K562 (cell line): Measurements from ENCODE around the gene VPS33A. TPM values are rescaled to one million over a fixed set of nuclear protein-coding genes. Genes with fewer than 3 reads are reported as not detected.

ENCODE experiments used
- ATAC-seq: fragments of 200-7000 bp; cut with Tn5 transposase; 3 replicates; pipeline ENCODE4 v1.9.1; 2020; ENCODE audit warnings: moderate library complexity
- BruUV-seq: library from RNA; stranded (reverse); fragments of 400-500 nt; replicated peaks from 2 replicates; lab custom pipeline; 2021; lab: Mats Ljungman, UMichigan
- CTCF ChIA-PET: fragments of 300-600 bp; formaldehyde crosslinking; extraction: SDS; loops from one replicate; lab custom pipeline; 2021; ENCODE audit warnings: low intra/inter-chr PET ratio; lab: Yijun Ruan, JAX
- POLR2A ChIA-PET: fragments of 300-600, 350-650 bp; sonication (Branson Sonifier 250); formaldehyde crosslinking; extraction: SDS; loops from one replicate; lab custom pipeline; 2021; ENCODE audit warnings: antibody characterized with exemption, inconsistent platforms; lab: Yijun Ruan, JAX
- DNase-seq, 4 experiments: peaks; one replicate each; pipeline versions ENCODE4 v3.0.0 to v3.0.0-alpha.2; 2011 to 2018; ENCODE audit warnings: low spot score in 3 of 4, mixed read lengths in 3 of 4; ENCODE audit errors: extremely low read depth in 1 of 4
- FAIRE-seq: peaks from 2 replicates; lab custom pipeline; 2011; peaks lifted over from hg19 to GRCh38; lab: Jason Lieb, UNC
- H2AFZ ChIP-seq: 2 replicates; pipeline ENCODE4 v1.6.0; 2011; ENCODE audit warnings: low read depth, low read length, control low read depth, inconsistent platforms
- H3K27ac ChIP-seq: fragments of 200-600 bp; 3 replicates; pipeline ENCODE4 v1.8.0; 2011; ENCODE audit warnings: low read depth, mild to moderate bottlenecking, control low read depth, inconsistent platforms, low read length, moderate library complexity, mixed read lengths; ENCODE audit errors: extremely low read depth
- H3K27me3 ChIP-seq, 2 experiments: fragments of 300-600 bp in 1 of 2; 2 replicates in 1 of 2; 3 replicates in 1 of 2; pipeline versions ENCODE4 v1.6.0 to v1.8.0; 2011; ENCODE audit warnings: inconsistent platforms in 2 of 2, low read length in 2 of 2, mild to moderate bottlenecking in 1 of 2, mixed read lengths in 1 of 2, moderate library complexity in 1 of 2; ENCODE audit not compliant: control insufficient read depth in 2 of 2, insufficient read depth in 2 of 2
- H3K36me3 ChIP-seq: fragments of 300-600 bp; 3 replicates; pipeline ENCODE4 v1.8.0; 2011; ENCODE audit warnings: mild to moderate bottlenecking, low read length, inconsistent platforms; ENCODE audit not compliant: control insufficient read depth, insufficient read depth
- H3K4me1 ChIP-seq, 2 experiments: fragments of 200-600 bp in 1 of 2; replicated peaks in 1 of 2; 2 replicates in 1 of 2; 3 replicates in 1 of 2; pipeline versions ENCODE4 v1.5.1 to v1.8.0; 2011; ENCODE audit warnings: inconsistent platforms in 2 of 2, low read length in 2 of 2, mild to moderate bottlenecking in 1 of 2, mixed read lengths in 1 of 2, moderate library complexity in 1 of 2; ENCODE audit not compliant: control insufficient read depth in 2 of 2, insufficient read depth in 2 of 2
- H3K4me2 ChIP-seq: 2 replicates; pipeline ENCODE4 v1.6.1; 2011; ENCODE audit warnings: low read length, control low read depth, inconsistent platforms, mixed read lengths; ENCODE audit not compliant: insufficient read depth
- H3K4me3 ChIP-seq: fragments of 200-600 bp; sonication (generic), shearing (Covaris generic); 2 replicates; pipeline ENCODE4 v1.5.1; 2016; ENCODE audit warnings: control low read depth, inconsistent platforms
- H3K79me2 ChIP-seq: fragments of 200-600 bp; 3 replicates; pipeline ENCODE4 v1.8.0; 2011; ENCODE audit warnings: low read length, inconsistent platforms; ENCODE audit not compliant: control insufficient read depth, insufficient read depth
- H3K9ac ChIP-seq, 2 experiments: 2 replicates each; pipeline versions ENCODE4 v1.6.0 to v1.6.1; 2011; ENCODE audit warnings: low read depth in 2 of 2, low read length in 2 of 2, control low read depth in 1 of 2, inconsistent platforms in 1 of 2, mild to moderate bottlenecking in 1 of 2, mixed read lengths in 1 of 2; ENCODE audit not compliant: insufficient read depth in 1 of 2
- H3K9me1 ChIP-seq: one replicate; pipeline ENCODE4 v1.6.0; 2011; ENCODE audit warnings: inconsistent platforms, mild to moderate bottlenecking, low read length, moderate library complexity; ENCODE audit not compliant: control insufficient read depth, insufficient read depth
- H3K9me3 ChIP-seq: replicated peaks from 2 replicates; pipeline ENCODE4 v1.5.1; 2011; ENCODE audit warnings: low read depth, low read length, inconsistent platforms; ENCODE audit not compliant: control insufficient read depth, insufficient read depth
- H4K20me1 ChIP-seq: replicated peaks from 2 replicates; pipeline ENCODE4 v1.6.1; 2011; ENCODE audit warnings: low read length, inconsistent platforms, mixed read lengths; ENCODE audit not compliant: control insufficient read depth, insufficient read depth
- ATF4 ChIP-seq: fragments of 450-650 bp; formaldehyde crosslinking; IDR thresholded peaks from 2 replicates; pipeline ENCODE4 v1.4.0; 2022; ENCODE audit warnings: mild to moderate bottlenecking, moderate library complexity
- BRF1 ChIP-seq: IDR thresholded peaks from 3 replicates; pipeline ENCODE4 v1.6.1; 2011; ENCODE audit warnings: borderline replicate concordance, mild to moderate bottlenecking; ENCODE audit not compliant: insufficient read length; ENCODE audit errors: extremely low read depth
- COPS2 ChIP-seq: fragments of 450-650 bp; conservative IDR thresholded peaks from 2 replicates; pipeline ENCODE4 v1.6.1; 2016; ENCODE audit warnings: mild to moderate bottlenecking, moderate library complexity
- HDGF ChIP-seq: fragments of 450-650 bp; IDR thresholded peaks from 2 replicates; pipeline ENCODE4 v1.6.1; 2016
- MXI1 ChIP-seq: IDR thresholded peaks from 2 replicates; pipeline ENCODE4 v1.6.1; 2011; ENCODE audit warnings: low read depth, mild to moderate bottlenecking, improper control_type of control experiment, low read length
- PHF8 ChIP-seq: fragments of 200-600 bp; sonication (generic); IDR thresholded peaks from 2 replicates; pipeline ENCODE4 v1.6.1; 2012; ENCODE audit warnings: mixed run types, mild to moderate bottlenecking, inconsistent platforms, low read length, moderate library complexity, borderline replicate concordance
- PURB ChIP-seq: sonication (generic); formaldehyde crosslinking; IDR thresholded peaks from 2 replicates; pipeline ENCODE4 v1.9.0; 2021; ENCODE audit warnings: low read depth, mild to moderate bottlenecking, missing genetic modification reagents
- RAD21 ChIP-seq, 2 experiments: fragments of 250-450 bp in 1 of 2; fragments of 450-650 bp in 1 of 2; sonication (Bioruptor Pico) in 1 of 2; formaldehyde crosslinking in 1 of 2; IDR thresholded peaks in 1 of 2; conservative IDR thresholded peaks in 1 of 2; 2 replicates each; pipeline versions ENCODE4 v1.4.0 to v1.8.0; 2020 to 2022; ENCODE audit warnings: mild to moderate bottlenecking in 2 of 2, moderate library complexity in 1 of 2
- SIRT6 ChIP-seq: IDR thresholded peaks from one replicate; pipeline ENCODE4 v1.6.1; 2012; ENCODE audit warnings: low read depth, mild to moderate bottlenecking, control low read depth, inconsistent platforms, low read length, moderate library complexity
- SOX6 ChIP-seq: fragments of 450-650 bp; IDR thresholded peaks from 2 replicates; pipeline ENCODE4 v1.6.1; 2014; ENCODE audit warnings: mild to moderate bottlenecking
- USF1 ChIP-seq: sonication (generic); formaldehyde crosslinking; IDR thresholded peaks from 2 replicates; pipeline ENCODE4 v1.9.0; 2022; ENCODE audit warnings: mild to moderate bottlenecking, missing genetic modification reagents
- XRCC4 ChIP-seq: IDR thresholded peaks from one replicate; pipeline ENCODE4 v1.6.1; 2011; ENCODE audit not compliant: insufficient read depth, insufficient read length; ENCODE audit errors: extremely low read depth
- ZBTB1 ChIP-seq: sonication (generic); formaldehyde crosslinking; IDR thresholded peaks from 2 replicates; pipeline ENCODE4 v1.8.1; 2023; ENCODE audit warnings: missing genetic modification reagents, low read depth, mild to moderate bottlenecking, borderline replicate concordance
- ZNF408 ChIP-seq: fragments of 250-450 bp; sonication (Bioruptor Pico); IDR thresholded peaks from 2 replicates; pipeline ENCODE4 v1.4.0; 2020; ENCODE audit warnings: low read depth, mild to moderate bottlenecking, moderate library complexity
- ZNF507 ChIP-seq: conservative IDR thresholded peaks from 2 replicates; pipeline ENCODE4 v1.6.1; 2017; ENCODE audit warnings: missing genetic modification characterization, missing compliant biosample characterization
- ZNF778 ChIP-seq: fragments of 450-650 bp; formaldehyde crosslinking; IDR thresholded peaks from 2 replicates; pipeline ENCODE4 v1.4.0; 2020; ENCODE audit warnings: mild to moderate bottlenecking, moderate library complexity
- WGBS: fragments of 100-300 bp; shearing (Covaris generic); methylation state at CpG from one replicate; pipeline ENCODE4 v1.1.6; 2016; ENCODE audit warnings: low coverage, mixed read lengths; ENCODE audit not compliant: insufficient coverage; ENCODE audit errors: missing lambda C conversion rate; 5-methylcytosine and 5-hydroxymethylcytosine counted together
- in situ Hi-C: fragments of 300-500 bp; cut with MboI; formaldehyde crosslinking; loops from 4 replicates; pipeline ENCODE4 v1.15.0; 2018; ENCODE audit warnings: inconsistent platforms, mixed read lengths
- intact Hi-C: fragments of 100-400 bp; cut with micrococcal nuclease; formaldehyde crosslinking; loops from 2 replicates; pipeline ENCODE4 v1.14.2; 2022
- polyA plus RNA-seq, 8 experiments: library from polyadenylated mRNA; depleted of rRNA in 4 of 8; stranded (reverse) in 5 of 8; unstranded in 3 of 8; fragments of >200 nt; fragmentation: Nextera tagmentation in 2 of 8; fragmentation: Illumina TruSeq in 1 of 8; extraction: Ambion mirVana in 2 of 8; extraction: Trizol in 1 of 8; gene quantifications; 2 replicates each; pipeline versions ENCODE4 v1.2.1 to v1.2.3, GENCODE V29; 2011 to 2014; ENCODE audit warnings: inconsistent platforms in 1 of 8, missing spikeins in 1 of 8
- total RNA-seq, 7 experiments: library from RNA; depleted of rRNA in 6 of 7; stranded (reverse); fragments of >200 nt in 6 of 7; fragmentation: Illumina TruSeq in 2 of 7; extraction: Trizol in 2 of 7; gene quantifications; 2 replicates each; pipeline versions ENCODE4 v1.2.1 to v1.2.3, GENCODE V29; 2011 to 2021; ENCODE audit warnings: low replicate concordance in 1 of 7

VPS33A gene
- total and polyA plus RNA-seq, 9 of the 15 experiments (the other 6 are each of a cell fraction or from before 2014, with no cell fraction given): 10.6 to 34.3 (median 25.3) TPM

- peaks cover 21% of the 10 kb centered on the region; the same call in 2 of the 3 replicates for H3K36me3 ChIP-seq
- intact Hi-C loops: no loop called here
- POLR2A ChIA-PET: no interaction called here
- no peak for DNase-seq
- no peak for ATAC-seq
- in situ Hi-C loops: no loop called here
- no peaks in the 10 kb centered on the region for H4K20me1 ChIP-seq
- H3K9me1 ChIP-seq: no peaks in the 10 kb centered on the region
- H3K27ac ChIP-seq: no peak overlapping the region
- no peaks in the 10 kb centered on the region for H3K27me3 ChIP-seq
- no peak overlapping the region for H3K4me3 ChIP-seq
- H3K79me2 ChIP-seq: no peaks in the 10 kb centered on the region
- no TSS peak for BruUV-seq
- no peak overlapping the region for H2AFZ ChIP-seq
- FAIRE-seq: no peak
- no peaks in the 10 kb centered on the region for H3K9me3 ChIP-seq
- CTCF ChIA-PET: no interaction called here
- TF ChIP-seq ZNF507 (tag) (peak; percentile 94), MXI1 (no peak)
- no peaks in the 10 kb centered on the region for H3K4me1 ChIP-seq
- no peak overlapping the region for H3K4me2 ChIP-seq
- no peak overlapping the region for H3K9ac ChIP-seq
These were observed 29.6 kb upstream of the VPS33A start for GRCh38 chr12:122295877-122296276.

GRCh38 chr12:122293081-122293480 is 26.8 kb upstream of the VPS33A start:
- DNase-seq: no peak
- peaks cover 17% of the 10 kb centered on the region; the same call in 2 of the 3 replicates for H3K36me3 ChIP-seq
- no peak overlapping the region for H3K9ac ChIP-seq
- H3K4me2 ChIP-seq: no peak overlapping the region
- no peak overlapping the region for H3K4me3 ChIP-seq
- 98% methylated on average over 3 of the region's 3 CpGs for WGBS
- no peak overlapping the region for H3K27ac ChIP-seq
- POLR2A ChIA-PET: no interaction called here
- CTCF ChIA-PET: no interaction called here
- H4K20me1 ChIP-seq: no peaks in the 10 kb centered on the region
- in situ Hi-C loops: no loop called here
- BruUV-seq: no TSS peak
- H3K9me3 ChIP-seq: no peaks in the 10 kb centered on the region
- no peaks in the 10 kb centered on the region for H3K9me1 ChIP-seq
- H3K4me1 ChIP-seq: no peaks in the 10 kb centered on the region
- no peak overlapping the region for H2AFZ ChIP-seq
- no peak for FAIRE-seq
- no peaks in the 10 kb centered on the region for H3K27me3 ChIP-seq
- intact Hi-C loops: no loop called here
- no peaks in the 10 kb centered on the region for H3K79me2 ChIP-seq
- ATAC-seq: no peak
- TF ChIP-seq SOX6 (no peak), XRCC4 (no peak), BRF1 (no peak), ZBTB1 (CRISPR knock-in tag) (no peak), ATF4 (CRISPR knock-in tag) (no peak), COPS2 (no peak), RAD21 (CRISPR knock-in tag; conservative IDR thresholded peaks at IDR 0.05 in 1 of 2, IDR thresholded peaks at IDR 0.05 in 1 of 2) (no peak), ZNF778 (no peak), SIRT6 (no peak), PHF8 (no peak), HDGF (no peak), ZNF408 (no peak), PURB (no peak), USF1 (CRISPR knock-in tag) (no peak)
